K562 (cell line): Measurements from ENCODE around the gene WDR27. TPM values are rescaled to one million over a fixed set of nuclear protein-coding genes. Genes with fewer than 3 reads are reported as not detected.
"Not testable (repeated sequence)": the region's sequence is repeated elsewhere in the genome, so short reads cannot be mapped to it uniquely, and the experiment has no call there.

Experiments
- ATAC-seq: fragments of 200-7000 bp; cut with Tn5 transposase; 3 replicates; pipeline ENCODE4 v1.9.1; 2020; ENCODE audit warnings: moderate library complexity
- BruUV-seq: library from RNA; stranded (reverse); fragments of 400-500 nt; replicated peaks from 2 replicates; lab custom pipeline; 2021; lab: Mats Ljungman, UMichigan
- CTCF ChIA-PET: fragments of 300-600 bp; formaldehyde crosslinking; extraction: SDS; loops from one replicate; lab custom pipeline; 2021; ENCODE audit warnings: low intra/inter-chr PET ratio; lab: Yijun Ruan, JAX
- POLR2A ChIA-PET: fragments of 300-600, 350-650 bp; sonication (Branson Sonifier 250); formaldehyde crosslinking; extraction: SDS; loops from one replicate; lab custom pipeline; 2021; ENCODE audit warnings: antibody characterized with exemption, inconsistent platforms; lab: Yijun Ruan, JAX
- DNase-seq, 4 experiments: peaks; one replicate each; pipeline versions ENCODE4 v3.0.0 to v3.0.0-alpha.2; 2011 to 2018; ENCODE audit warnings: low spot score in 3 of 4, mixed read lengths in 3 of 4; ENCODE audit errors: extremely low read depth in 1 of 4
- FAIRE-seq: peaks from 2 replicates; lab custom pipeline; 2011; peaks lifted over from hg19 to GRCh38; lab: Jason Lieb, UNC
- H2AFZ ChIP-seq: 2 replicates; pipeline ENCODE4 v1.6.0; 2011; ENCODE audit warnings: low read depth, low read length, control low read depth, inconsistent platforms
- H3K27ac ChIP-seq: fragments of 200-600 bp; 3 replicates; pipeline ENCODE4 v1.8.0; 2011; ENCODE audit warnings: low read depth, mild to moderate bottlenecking, control low read depth, inconsistent platforms, low read length, moderate library complexity, mixed read lengths; ENCODE audit errors: extremely low read depth
- H3K27me3 ChIP-seq, 2 experiments: fragments of 300-600 bp in 1 of 2; 2 replicates in 1 of 2; 3 replicates in 1 of 2; pipeline versions ENCODE4 v1.6.0 to v1.8.0; 2011; ENCODE audit warnings: inconsistent platforms in 2 of 2, low read length in 2 of 2, mild to moderate bottlenecking in 1 of 2, mixed read lengths in 1 of 2, moderate library complexity in 1 of 2; ENCODE audit not compliant: control insufficient read depth in 2 of 2, insufficient read depth in 2 of 2
- H3K36me3 ChIP-seq: fragments of 300-600 bp; 3 replicates; pipeline ENCODE4 v1.8.0; 2011; ENCODE audit warnings: mild to moderate bottlenecking, low read length, inconsistent platforms; ENCODE audit not compliant: control insufficient read depth, insufficient read depth
- H3K4me1 ChIP-seq, 2 experiments: fragments of 200-600 bp in 1 of 2; replicated peaks in 1 of 2; 2 replicates in 1 of 2; 3 replicates in 1 of 2; pipeline versions ENCODE4 v1.5.1 to v1.8.0; 2011; ENCODE audit warnings: inconsistent platforms in 2 of 2, low read length in 2 of 2, mild to moderate bottlenecking in 1 of 2, mixed read lengths in 1 of 2, moderate library complexity in 1 of 2; ENCODE audit not compliant: control insufficient read depth in 2 of 2, insufficient read depth in 2 of 2
- H3K4me2 ChIP-seq: 2 replicates; pipeline ENCODE4 v1.6.1; 2011; ENCODE audit warnings: low read length, control low read depth, inconsistent platforms, mixed read lengths; ENCODE audit not compliant: insufficient read depth
- H3K4me3 ChIP-seq: fragments of 200-600 bp; sonication (generic), shearing (Covaris generic); 2 replicates; pipeline ENCODE4 v1.5.1; 2016; ENCODE audit warnings: control low read depth, inconsistent platforms
- H3K79me2 ChIP-seq: fragments of 200-600 bp; 3 replicates; pipeline ENCODE4 v1.8.0; 2011; ENCODE audit warnings: low read length, inconsistent platforms; ENCODE audit not compliant: control insufficient read depth, insufficient read depth
- H3K9ac ChIP-seq, 2 experiments: 2 replicates each; pipeline versions ENCODE4 v1.6.0 to v1.6.1; 2011; ENCODE audit warnings: low read depth in 2 of 2, low read length in 2 of 2, control low read depth in 1 of 2, inconsistent platforms in 1 of 2, mild to moderate bottlenecking in 1 of 2, mixed read lengths in 1 of 2; ENCODE audit not compliant: insufficient read depth in 1 of 2
- H3K9me1 ChIP-seq: one replicate; pipeline ENCODE4 v1.6.0; 2011; ENCODE audit warnings: inconsistent platforms, mild to moderate bottlenecking, low read length, moderate library complexity; ENCODE audit not compliant: control insufficient read depth, insufficient read depth
- H3K9me3 ChIP-seq: replicated peaks from 2 replicates; pipeline ENCODE4 v1.5.1; 2011; ENCODE audit warnings: low read depth, low read length, inconsistent platforms; ENCODE audit not compliant: control insufficient read depth, insufficient read depth
- H4K20me1 ChIP-seq: replicated peaks from 2 replicates; pipeline ENCODE4 v1.6.1; 2011; ENCODE audit warnings: low read length, inconsistent platforms, mixed read lengths; ENCODE audit not compliant: control insufficient read depth, insufficient read depth
- ARNT ChIP-seq, 2 experiments: fragments of 450-650 bp; IDR thresholded peaks; 2 replicates each; pipeline ENCODE4 v1.6.1; 2016; ENCODE audit warnings: mild to moderate bottlenecking in 1 of 2
- BHLHE40 ChIP-seq: IDR thresholded peaks from 2 replicates; pipeline ENCODE4 v1.6.1; 2011; ENCODE audit warnings: low read length, improper control_type of control experiment
- CCNT2 ChIP-seq: IDR thresholded peaks from 2 replicates; pipeline ENCODE4 v1.6.1; 2011; ENCODE audit warnings: borderline replicate concordance, low read depth, mild to moderate bottlenecking, moderate library complexity, mixed read lengths, low read length; ENCODE audit not compliant: insufficient read length; ENCODE audit errors: extremely low read depth
- IFI16 ChIP-seq: fragments of 250-450 bp; sonication (Bioruptor Pico); IDR thresholded peaks from 2 replicates; pipeline ENCODE4 v2.1.2; 2022; ENCODE audit warnings: mild to moderate bottlenecking, inconsistent platforms
- NCOA2 ChIP-seq, 2 experiments: fragments of 450-650 bp; IDR thresholded peaks; 2 replicates each; pipeline ENCODE4 v1.6.1; 2018; ENCODE audit warnings: mild to moderate bottlenecking in 2 of 2, moderate library complexity in 1 of 2; ENCODE audit not compliant: partially characterized antibody in 2 of 2
- THRAP3 ChIP-seq: fragments of 450-650 bp; IDR thresholded peaks from 2 replicates; pipeline ENCODE4 v1.6.1; 2016; ENCODE audit warnings: mild to moderate bottlenecking, inconsistent platforms, borderline replicate concordance
- ZBTB33 ChIP-seq: sonication (generic); formaldehyde crosslinking; IDR thresholded peaks from 2 replicates; pipeline ENCODE4 v1.8.1; 2023; ENCODE audit warnings: mild to moderate bottlenecking, missing genetic modification reagents
- ZBTB43 ChIP-seq: sonication (generic); formaldehyde crosslinking; IDR thresholded peaks from 2 replicates; pipeline ENCODE4 v1.8.0; 2023; ENCODE audit warnings: mild to moderate bottlenecking, missing genetic modification reagents
- ZNF76 ChIP-seq: fragments of 250-450 bp; sonication (Bioruptor Pico); IDR thresholded peaks from 2 replicates; pipeline ENCODE4 v1.4.0; 2020; ENCODE audit warnings: mild to moderate bottlenecking, moderate library complexity, borderline replicate concordance
- WGBS: fragments of 100-300 bp; shearing (Covaris generic); methylation state at CpG from one replicate; pipeline ENCODE4 v1.1.6; 2016; ENCODE audit warnings: low coverage, mixed read lengths; ENCODE audit not compliant: insufficient coverage; ENCODE audit errors: missing lambda C conversion rate; 5-methylcytosine and 5-hydroxymethylcytosine counted together
- in situ Hi-C: fragments of 300-500 bp; cut with MboI; formaldehyde crosslinking; loops from 4 replicates; pipeline ENCODE4 v1.15.0; 2018; ENCODE audit warnings: inconsistent platforms, mixed read lengths
- intact Hi-C: fragments of 100-400 bp; cut with micrococcal nuclease; formaldehyde crosslinking; loops from 2 replicates; pipeline ENCODE4 v1.14.2; 2022
- polyA plus RNA-seq, 8 experiments: library from polyadenylated mRNA; depleted of rRNA in 4 of 8; stranded (reverse) in 5 of 8; unstranded in 3 of 8; fragments of >200 nt; fragmentation: Nextera tagmentation in 2 of 8; fragmentation: Illumina TruSeq in 1 of 8; extraction: Ambion mirVana in 2 of 8; extraction: Trizol in 1 of 8; gene quantifications; 2 replicates each; pipeline versions ENCODE4 v1.2.1 to v1.2.3, GENCODE V29; 2011 to 2014; ENCODE audit warnings: inconsistent platforms in 1 of 8, missing spikeins in 1 of 8
- total RNA-seq, 7 experiments: library from RNA; depleted of rRNA in 6 of 7; stranded (reverse); fragments of >200 nt in 6 of 7; fragmentation: Illumina TruSeq in 2 of 7; extraction: Trizol in 2 of 7; gene quantifications; 2 replicates each; pipeline versions ENCODE4 v1.2.1 to v1.2.3, GENCODE V29; 2011 to 2021; ENCODE audit warnings: low replicate concordance in 1 of 7

WDR27 gene
- total and polyA plus RNA-seq, 9 of the 15 experiments (the other 6 are each of a cell fraction or from before 2014, with no cell fraction given) = 4.3 to 77.2 (median 22.7) TPM

- intact Hi-C loops = no loop called here
- CTCF ChIA-PET = no interaction called here
- WGBS = 0% methylated on average over 3 of the region's 3 CpGs
Measured at GRCh38 chr6:169513478-169514193, 188.2 kb downstream of the WDR27 start.

GRCh38 chr6:169511785-169512184 is 190.0 kb downstream of the WDR27 start:
- ATAC-seq, BruUV-seq, H3K27me3 ChIP-seq, FAIRE-seq, intact Hi-C loops, H3K4me1 ChIP-seq, DNase-seq, H3K4me3 ChIP-seq, POLR2A ChIA-PET, H3K27ac ChIP-seq, H4K20me1 ChIP-seq, H3K4me2 ChIP-seq, H3K36me3 ChIP-seq, H3K9me1 ChIP-seq, H3K9me3 ChIP-seq, H3K9ac ChIP-seq, H3K79me2 ChIP-seq, CTCF ChIA-PET, in situ Hi-C loops, H2AFZ ChIP-seq: not testable (repeated sequence)

More at GRCh38 chr6:169513478-169514193, 188.2 kb downstream of the WDR27 start:
- Histone ChIP-seq H3K27me3 (no peaks in the 10 kb centered on the region), H3K9ac (no peak overlapping the region), H3K79me2 (no peaks in the 10 kb centered on the region), H3K4me1 (no peaks in the 10 kb centered on the region), H4K20me1 (no peaks in the 10 kb centered on the region), H3K9me1 (no peaks in the 10 kb centered on the region)
- no peak for DNase-seq
- POLR2A ChIA-PET = no interaction called here
- no peak for TF ChIP-seq THRAP3
- TF ChIP-seq ZBTB33 (CRISPR knock-in tag) = no peak
- TF ChIP-seq ZNF76 (CRISPR knock-in tag) = no peak
- TF ChIP-seq NCOA2 (IDR thresholded peaks at IDR 0.05; ENCODE audit: partially characterized antibody in 2 of 2) = no peak
- TF ChIP-seq IFI16 = no peak
- no peak for TF ChIP-seq ZBTB43 (CRISPR knock-in tag)
- TF ChIP-seq BHLHE40 = no peak
- TF ChIP-seq ARNT (IDR thresholded peaks at IDR 0.05) = no peak
- no peak for TF ChIP-seq CCNT2
- TF ChIP-seq, all 486 proteins: peak for 0
- in situ Hi-C loops = no loop called here
- no peak overlapping the region for H3K4me2 ChIP-seq
- ATAC-seq (no peak), FAIRE-seq (peak; percentile 57)
- no peak overlapping the region for H3K4me3 ChIP-seq
- no peak overlapping the region for H2AFZ ChIP-seq
- H3K27ac ChIP-seq = no peak overlapping the region
- H3K36me3 ChIP-seq = no peaks in the 10 kb centered on the region
- H3K9me3 ChIP-seq = no peaks in the 10 kb centered on the region
- BruUV-seq = no TSS peak
